HG02885 (cell line): ENCODE data around the gene LRRC58.
"Not testable (repeated sequence)": the region's sequence is repeated elsewhere in the genome, so short reads cannot be mapped to it uniquely, and the experiment has no call there.

ENCODE experiments used
- ATAC-seq: cut with Tn5 transposase; IDR thresholded peaks from one replicate; pipeline ENCODE4 v1.9.1; 2021; ENCODE audit warnings: mild to moderate bottlenecking; ENCODE audit not compliant: unreplicated experiment, poor library complexity

The LRRC58 gene

DNA sequence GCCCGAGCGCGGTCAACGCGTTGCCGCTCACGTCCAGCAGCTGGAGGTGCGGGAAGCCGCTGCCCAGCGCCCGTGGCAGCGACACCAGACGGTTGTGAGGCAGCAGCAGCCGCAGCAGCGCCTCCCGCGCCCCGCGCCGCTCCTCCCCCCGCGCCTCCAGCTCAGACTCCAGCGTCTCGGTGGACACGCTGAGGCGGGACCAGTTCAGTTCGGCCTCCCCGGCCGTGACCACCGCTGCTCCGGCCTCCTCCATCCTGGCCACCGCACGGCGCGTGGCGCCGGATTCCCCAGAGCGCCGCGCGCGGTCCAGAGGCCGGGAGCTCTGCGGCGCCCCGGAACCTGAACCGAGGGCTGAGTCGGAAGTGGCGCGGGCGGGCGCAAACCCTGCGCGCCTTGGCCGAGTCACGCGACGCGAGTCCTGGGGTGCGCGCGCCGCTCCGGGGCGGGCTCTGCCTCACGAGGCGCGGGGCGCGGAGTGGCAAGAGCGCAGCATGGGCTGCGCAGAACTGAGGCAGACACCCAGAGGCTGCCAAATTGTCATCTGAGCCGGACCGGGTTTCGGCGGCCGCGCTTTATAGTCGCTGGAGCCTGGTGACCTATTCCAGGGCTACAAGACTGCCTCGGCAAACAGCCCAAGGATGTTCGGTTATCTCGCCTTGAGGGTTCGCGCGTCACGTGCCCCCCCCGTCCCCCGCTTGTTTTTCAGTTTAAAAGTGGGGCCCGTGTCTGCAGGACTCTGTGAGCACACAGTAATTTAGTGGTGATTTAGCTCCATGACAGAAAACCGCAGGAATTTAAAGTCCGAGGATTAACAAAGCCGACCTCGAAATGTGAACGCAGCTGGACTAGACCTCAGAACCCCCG, at the start of gene LRRC58:
TSS of gene LRRC58 (minus strand) at position 364 of the 864 bp plus-strand sequence. CDS start at position 253, 111 bp downstream.
- peak; percentile 87 for ATAC-seq

DNA sequence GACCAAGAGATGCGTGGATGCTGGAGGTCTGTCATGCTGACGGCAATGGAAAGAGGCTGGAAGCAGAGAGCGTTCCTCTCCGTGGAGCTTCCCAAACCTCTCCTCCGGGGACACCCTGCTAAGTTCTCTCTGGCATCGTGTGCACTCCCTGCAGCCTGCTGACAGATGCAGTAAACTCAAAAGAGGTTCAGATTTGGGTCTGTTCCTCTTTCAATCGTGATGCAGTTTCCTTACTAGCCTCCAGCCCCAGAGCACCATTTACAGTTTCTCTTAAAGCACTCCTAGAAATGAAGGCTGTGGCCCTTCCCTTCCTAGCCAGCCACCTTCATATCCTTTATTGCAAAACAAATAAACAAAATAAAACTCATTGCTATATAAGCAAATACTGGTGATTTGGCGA, 47.3 kb upstream of the LRRC58 start:
- no peak for ATAC-seq

DNA sequence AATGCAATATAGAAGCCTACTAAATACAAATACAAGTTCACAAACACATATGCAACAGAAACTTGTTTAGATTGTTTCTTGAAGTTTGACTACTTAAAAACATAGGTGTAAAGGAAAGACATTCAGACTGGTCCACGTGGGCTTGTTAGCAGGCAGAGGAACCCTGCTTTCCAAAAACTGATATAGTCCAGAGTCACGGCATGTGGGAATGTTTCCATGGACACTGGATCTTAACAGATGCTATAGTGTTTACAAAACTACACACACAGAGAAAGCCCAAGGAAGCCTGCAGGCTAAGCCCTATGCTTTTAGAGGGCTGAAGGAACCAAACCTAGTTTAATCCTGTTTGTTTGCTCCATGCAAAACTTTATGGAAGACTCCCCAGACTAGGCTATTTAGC, 45.2 kb upstream of the LRRC58 start:
- no peak for ATAC-seq

DNA sequence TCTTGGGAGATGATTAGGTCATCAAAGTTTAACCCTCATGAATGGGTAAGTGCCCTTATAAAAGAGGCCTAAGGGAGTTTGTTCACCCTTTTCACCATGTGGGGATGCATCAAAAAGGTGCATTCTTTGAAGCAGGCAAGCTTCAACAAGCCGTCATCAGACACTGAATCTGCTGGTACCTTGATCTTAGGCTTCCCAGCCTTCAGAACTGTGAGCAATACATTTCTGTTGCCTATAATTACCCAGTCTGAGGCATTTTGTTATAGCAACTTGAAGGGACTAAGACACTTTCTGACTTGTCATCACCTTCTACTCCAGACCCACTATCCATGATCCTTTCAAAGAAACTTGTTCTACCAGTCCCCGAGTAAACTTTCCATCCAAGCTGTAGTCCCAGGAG, 44.6 kb upstream of the LRRC58 start:
- ATAC-seq, result no peak

DNA sequence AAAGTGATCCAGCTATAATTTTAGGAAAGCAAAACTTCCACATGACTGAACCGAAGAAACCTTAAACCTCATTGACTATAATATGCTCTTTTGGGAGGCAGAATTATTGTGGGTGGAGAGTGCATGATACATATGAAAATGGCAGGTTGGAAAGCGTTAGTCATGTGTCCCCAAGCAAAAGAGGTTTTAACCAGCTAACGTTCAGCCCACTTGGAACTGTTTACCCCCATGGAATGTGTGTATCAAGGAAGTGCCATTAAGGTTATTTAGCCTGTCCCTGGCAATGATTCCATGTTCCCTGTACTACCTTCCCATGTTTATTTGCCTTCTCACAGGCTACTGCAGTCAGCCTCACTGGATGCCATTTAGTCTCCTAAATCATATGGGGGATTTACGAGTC, 44.1 kb upstream of the LRRC58 start:
- ATAC-seq, result no peak

DNA sequence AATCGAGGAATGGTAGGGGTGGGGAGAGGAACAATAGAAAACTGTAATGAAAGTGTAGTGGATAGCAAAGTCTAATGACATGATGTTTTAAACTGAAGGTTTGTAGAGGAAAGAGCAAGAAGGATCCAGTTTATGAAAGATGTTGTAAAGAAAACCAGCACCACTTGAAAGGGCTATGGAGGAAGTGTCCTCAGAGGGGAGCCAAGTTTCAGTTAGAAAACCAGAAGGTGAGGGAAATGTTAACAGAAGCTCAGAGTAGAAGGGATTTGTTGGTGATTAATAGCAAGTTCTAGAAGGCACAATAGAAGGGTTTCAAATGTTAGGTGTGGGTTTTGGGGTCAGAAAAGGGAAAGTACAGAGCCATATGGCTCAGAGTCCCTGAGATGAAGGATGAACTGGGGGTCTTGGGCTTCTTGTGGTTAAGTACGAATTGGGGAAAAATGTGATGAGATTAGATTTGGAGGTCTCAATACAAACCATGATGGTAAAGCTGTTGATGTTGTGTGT, 33.8 kb upstream of the LRRC58 start:
- ATAC-seq, result no peak

DNA sequence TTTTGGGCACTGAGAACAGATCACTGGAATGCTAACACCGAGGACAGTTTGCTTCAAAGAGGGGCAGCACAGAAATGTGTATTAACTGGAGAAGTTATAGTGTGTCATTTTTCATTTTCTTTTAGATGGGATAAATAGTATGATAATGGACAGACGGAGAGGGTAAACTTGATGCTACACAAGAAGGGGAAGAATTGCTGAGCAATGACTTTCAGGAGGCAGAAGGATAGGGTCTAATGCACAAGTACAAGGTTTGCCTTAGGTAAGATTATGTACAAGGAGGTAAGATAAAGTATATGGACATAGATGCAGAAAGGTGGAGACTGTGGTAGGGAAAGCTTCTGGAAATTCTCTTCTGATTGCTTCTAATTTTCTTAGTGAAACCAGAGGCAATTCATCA, 32.3 kb upstream of the LRRC58 start:
- ATAC-seq, result no peak

DNA sequence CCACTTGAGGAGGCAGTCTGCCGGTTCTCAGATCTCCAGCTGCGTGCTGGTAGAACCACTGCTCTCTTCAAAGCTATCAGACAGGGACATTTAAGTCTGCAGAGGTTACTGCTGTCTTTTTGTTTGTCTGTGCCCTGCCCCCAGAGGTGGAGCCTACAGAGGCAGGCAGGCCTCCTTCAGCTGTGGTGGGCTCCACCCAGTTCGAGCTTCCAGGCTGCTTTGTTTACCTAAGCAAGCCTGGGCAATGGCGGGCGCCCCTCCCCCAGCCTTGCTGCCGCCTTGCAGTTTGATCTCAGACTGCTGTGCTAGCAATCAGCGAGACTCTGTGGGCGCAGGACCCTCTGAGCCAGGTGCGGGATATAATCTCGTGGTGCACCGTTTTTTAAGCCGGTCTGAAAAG, 28.8 kb upstream of the LRRC58 start:
- not testable (repeated sequence) for ATAC-seq

DNA sequence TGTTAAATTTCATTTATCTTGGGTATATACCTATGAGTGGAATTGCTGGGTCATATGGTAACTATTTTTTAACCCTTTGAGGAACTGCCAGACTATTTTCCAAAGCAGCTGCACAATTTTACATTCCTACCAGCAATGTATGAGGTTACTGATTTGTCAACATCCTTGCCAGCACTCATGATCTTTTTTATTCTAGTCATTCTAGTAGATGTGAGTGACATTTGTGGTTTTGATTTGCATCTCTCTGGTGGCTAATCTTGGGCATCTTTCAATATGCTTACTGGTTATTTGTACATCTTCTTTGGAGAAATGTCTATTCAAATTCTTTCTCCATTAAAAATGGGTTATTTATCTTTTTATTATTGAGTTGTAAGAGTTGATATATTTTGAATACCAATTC, 21.3 kb upstream of the LRRC58 start:
- peak; percentile 57 for ATAC-seq

DNA sequence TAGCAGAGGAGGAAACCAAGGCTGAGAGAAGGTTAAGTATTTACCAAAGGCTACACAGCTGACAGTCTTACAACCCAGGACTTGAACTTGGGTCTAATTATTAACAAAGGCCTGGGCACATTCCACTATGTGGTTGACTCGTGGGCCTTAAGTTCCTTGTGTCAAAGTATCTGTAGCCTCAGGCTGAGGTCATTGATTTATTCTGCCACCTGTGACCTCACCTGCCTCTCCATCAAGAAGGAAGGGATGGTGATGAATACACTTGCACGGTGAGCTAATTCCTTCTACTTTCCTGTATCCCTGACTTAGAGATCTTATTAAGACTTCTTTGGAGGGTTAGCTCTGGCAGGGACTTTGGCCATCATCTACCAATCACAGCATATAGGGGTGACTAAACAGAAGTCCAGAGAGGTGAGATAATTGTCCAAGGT, 19.9 kb upstream of the LRRC58 start:
- no peak for ATAC-seq

DNA sequence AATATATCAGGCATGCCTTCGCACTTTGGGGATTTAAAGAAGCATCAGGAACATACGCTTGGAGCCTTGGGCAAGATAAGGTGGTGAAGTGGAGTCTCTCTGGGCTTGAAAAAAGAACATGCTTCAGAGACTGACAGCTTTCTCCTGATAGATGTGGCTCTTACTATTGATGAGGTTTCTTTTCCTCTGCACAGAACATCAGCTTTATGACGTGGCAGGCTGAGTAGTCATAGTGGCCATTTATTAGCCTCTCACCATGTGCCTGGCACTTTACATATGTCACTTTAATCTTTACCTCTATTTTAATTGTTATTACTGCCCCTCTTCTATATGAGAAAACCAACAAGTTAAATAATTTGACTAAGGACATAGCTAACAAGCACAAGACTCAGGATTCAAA, 19.0 kb upstream of the LRRC58 start:
- ATAC-seq, result peak; percentile 71

DNA sequence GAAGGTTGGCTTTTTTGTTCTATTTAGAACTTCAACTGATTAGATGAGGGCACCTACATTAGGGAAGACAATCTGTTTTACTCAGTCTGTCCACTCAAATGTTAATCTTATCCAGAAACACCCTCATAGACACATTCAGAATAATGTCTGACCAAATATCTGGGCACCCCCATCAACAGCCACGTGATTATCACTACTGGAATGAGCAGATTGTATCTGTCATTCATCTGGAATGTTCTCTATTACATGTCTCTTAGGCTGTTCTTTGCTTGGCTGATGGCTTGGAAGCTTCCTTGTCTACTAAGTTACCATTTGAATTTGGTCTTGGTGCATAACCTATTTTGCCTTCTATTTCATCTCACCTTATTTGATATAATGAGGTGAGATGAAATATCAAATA, 15.7 kb upstream of the LRRC58 start:
- ATAC-seq, result no peak

DNA sequence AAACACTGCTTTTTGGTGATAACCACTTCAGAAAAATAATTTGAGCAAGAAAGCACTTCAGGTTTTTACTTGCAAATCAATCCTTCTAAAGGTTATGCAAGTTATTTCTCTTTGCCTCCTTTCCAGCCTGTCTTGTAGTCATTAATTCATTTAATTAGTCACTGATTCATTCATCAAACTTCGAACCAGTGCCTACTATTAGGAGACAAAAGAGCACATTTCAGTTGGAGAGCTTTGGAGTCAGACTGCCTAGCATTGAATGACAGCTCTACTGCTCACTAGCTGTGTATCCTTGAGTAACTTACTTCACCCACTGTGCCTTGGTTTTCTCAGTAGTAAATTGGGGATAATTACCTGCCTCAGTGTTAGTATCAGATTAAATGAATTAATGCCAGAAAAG, 14.9 kb upstream of the LRRC58 start:
- no peak for ATAC-seq

DNA sequence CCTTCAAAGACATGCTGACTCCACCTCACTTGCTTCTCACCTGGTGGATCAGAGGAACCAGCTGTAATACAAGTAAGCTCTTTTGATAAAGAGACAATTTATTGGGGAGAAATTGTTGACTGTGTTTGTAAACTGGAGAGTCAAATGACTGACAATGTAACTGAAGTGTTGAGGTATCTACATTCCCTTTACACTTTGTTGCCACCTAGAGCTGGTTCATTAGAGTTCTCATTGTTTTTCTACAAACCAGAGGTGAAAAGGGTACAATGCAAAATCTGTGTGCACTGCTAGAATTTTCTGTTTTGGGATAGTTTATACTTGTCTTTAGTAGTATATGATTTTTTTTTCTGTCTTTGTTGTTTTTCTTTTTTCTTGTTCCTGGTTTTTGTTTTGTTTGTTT, 8.7 kb upstream of the LRRC58 start:
- no peak for ATAC-seq

DNA sequence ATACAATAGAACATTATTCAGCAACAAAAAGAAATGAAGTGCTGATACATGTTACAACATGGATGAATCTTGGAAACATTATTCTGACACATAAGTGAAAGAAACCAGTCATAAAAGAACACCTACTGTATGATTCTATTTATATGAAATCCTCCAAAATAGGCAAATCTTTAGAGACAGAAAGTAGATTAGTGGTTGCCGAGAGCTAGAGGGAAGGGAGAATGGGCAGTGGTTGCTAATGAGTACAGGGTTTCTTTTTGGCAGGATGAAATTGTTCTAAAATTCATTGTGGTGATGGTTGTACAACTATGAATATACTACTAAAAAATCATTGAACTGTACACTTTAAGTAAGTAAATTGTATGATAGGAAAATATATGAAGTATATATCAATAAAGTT, 6.3 kb upstream of the LRRC58 start:
- peak; percentile 75 for ATAC-seq

DNA sequence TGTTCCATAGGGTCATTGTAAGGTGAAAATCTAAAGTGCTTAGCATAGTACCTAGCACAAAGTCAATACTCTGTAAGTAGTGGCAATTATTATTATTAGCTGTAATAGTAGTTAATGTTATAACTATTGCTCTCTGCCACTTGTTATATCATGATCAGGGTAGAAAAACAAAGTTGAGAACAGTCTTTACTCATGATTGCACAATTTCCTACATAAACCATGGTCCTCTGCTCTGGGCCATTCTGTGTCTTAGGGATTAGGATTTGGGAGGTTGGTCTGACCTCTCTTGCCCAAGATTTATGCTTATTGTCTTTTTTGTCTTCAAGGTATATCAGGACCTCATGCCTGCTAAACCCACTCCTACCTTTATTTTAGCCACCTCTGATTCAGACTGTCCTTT, 4.3 kb upstream of the LRRC58 start:
- no peak for ATAC-seq

DNA sequence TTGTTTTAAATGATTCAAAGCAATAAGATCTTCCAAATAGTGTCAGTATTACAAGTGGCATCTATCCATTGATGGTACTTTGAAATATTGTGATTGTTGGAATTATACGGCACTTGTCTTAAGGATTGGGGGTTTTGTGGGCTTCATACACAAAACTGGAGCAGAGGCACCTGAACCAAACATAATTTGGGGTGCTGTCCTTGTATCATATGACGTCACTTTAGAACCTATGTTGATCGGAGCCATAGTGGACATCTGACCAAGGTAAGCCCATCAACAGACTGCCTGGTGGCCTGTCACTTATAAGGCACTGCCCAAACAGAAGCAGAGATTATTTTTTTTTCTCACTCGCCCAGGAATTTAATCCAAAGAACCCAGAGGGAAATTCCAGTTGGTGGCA, 2.9 kb upstream of the LRRC58 start:
- no peak for ATAC-seq

DNA sequence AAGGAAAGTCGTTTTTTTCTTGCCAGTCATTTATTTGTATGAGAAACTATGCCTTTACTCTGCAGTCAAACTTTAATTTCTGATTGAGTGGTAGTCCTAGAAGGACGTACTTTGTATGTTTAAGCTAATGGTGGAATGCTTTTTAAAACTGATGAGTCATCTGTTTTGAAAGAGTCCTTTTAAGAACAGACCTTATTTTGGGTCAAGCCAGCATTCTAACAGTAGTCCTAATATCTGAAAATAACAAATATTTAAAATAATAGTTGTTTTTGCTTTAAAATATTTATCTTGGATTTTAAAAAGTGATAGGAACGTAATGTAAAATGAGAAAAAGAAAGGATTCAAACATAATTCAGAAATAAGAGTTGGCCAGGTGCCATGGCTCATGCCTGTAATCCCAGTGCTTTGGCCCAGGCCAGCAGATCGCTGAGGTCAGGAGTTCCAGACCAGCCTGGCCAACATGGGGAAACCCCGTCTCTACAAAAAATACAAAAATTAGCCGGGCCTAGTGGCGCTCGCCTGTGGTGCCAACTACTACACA, 1.3 kb upstream of the LRRC58 start:
- ATAC-seq, result no peak

DNA sequence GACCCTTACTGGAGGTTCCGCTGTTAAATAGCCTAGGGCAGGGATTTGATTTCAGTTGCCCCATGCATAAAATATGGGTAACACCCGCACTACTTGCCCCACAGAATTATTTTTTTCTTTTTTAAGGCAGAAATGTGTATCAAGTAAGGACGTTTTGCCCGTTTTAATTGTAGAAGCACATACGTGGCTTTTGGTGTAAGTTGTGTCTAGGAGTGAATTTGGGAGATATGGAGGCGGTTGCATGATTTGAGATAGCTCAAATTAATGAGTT, 636 bp upstream of the LRRC58 start:
- no peak for ATAC-seq

DNA sequence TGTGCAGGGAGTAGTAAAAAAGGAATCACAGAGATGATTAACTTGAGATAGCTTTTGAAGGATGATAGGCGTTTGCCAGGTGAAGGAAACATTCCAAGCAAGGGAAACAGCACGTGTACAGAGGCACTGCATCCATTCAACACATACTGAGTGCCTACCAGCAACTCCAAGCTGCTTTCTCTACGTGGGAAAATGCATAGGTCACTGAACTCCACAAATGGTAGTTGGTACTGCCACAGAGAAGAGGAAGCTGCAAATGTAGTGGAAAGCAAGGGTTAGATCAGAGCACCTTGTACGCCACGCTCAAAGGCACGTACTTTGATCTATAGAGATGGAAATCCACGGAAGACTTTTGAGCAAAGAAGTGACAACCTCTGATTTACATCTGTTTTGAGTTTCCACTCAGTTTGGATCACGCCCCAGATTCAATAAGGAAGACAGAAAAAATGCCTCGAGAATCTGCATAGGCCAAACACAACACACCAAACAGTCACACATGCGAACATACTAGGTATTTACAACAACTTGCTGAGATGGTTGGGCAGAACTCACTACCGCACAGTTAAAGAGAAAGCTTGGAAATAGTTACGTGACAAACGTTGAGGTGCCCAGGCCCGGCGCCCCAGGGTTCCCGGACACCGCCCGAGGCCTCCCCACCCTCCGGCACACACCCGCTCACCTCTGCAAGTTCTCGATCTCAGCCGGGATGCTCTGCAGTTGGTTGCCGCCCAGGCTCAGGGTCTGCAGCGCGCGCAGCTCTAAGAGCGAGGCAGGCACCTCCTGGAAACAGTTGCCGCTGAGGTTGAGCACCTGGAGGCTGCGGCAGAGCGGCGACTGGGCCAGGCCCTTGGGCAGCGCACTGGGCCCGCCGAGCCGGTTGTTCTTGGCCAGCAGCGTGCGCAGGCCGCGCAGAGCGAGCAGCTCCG, 826 bp downstream of the LRRC58 start:
- peak; percentile 40 for ATAC-seq

DNA sequence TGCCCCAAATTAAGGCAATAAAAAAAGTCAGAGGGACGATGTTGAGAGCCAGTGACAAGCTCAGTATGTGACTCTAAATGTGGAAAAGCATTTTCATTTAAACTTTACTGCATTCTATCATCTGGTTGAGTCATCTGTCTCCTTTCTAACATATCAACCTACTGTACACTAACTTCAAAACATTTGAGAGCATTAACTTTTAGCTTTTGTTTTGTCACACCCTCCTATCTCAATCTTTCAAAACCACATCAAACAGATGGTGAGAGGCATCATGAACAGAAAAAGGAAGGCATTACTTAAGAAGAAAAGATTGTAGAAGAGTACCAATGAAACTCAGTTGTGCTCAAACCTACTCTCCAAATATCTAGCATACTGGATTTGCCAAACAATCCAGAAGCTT, 4.8 kb downstream of the LRRC58 start:
- no peak for ATAC-seq
